GM21619 (cell line): ENCODE results near the gene GGN.
"Not testable (repeated sequence)": the region's sequence is repeated elsewhere in the genome, so short reads cannot be mapped to it uniquely, and the experiment has no call there.

Experiments
- ATAC-seq: cut with Tn5 transposase; IDR thresholded peaks from one replicate; pipeline ENCODE4 v1.9.1; 2021; ENCODE audit not compliant: unreplicated experiment

Gene GGN

GRCh38 chr19:38411898-38412297, 24.1 kb upstream of the GGN start:
- not testable (repeated sequence) for ATAC-seq

GRCh38 chr19:38411041-38411712, 23.3 kb upstream of the GGN start:
- no peak for ATAC-seq

- not testable (repeated sequence) for ATAC-seq
Measured at GRCh38 chr19:38410407-38410806, 22.6 kb upstream of the GGN start.

GRCh38 chr19:38409631-38410133, 21.8 kb upstream of the GGN start:
- no peak for ATAC-seq

- no peak for ATAC-seq
Measured at GRCh38 chr19:38405276-38405675, 17.4 kb upstream of the GGN start.

GRCh38 chr19:38404858-38405257, 17.0 kb upstream of the GGN start:
- no peak for ATAC-seq

- ATAC-seq = peak; percentile 81
Measured at GRCh38 chr19:38402967-38403674, 15.3 kb upstream of the GGN start, which contains the start of gene FAM98C. TSS of gene FAM98C (plus strand) at chr19:38403093. CDS start at chr19:38403154, 61 bp downstream.

- no peak for ATAC-seq
Measured at GRCh38 chr19:38402623-38402966, 14.8 kb upstream of the GGN start.

- ATAC-seq = no peak
Measured at GRCh38 chr19:38401148-38401547, 13.3 kb upstream of the GGN start.

GRCh38 chr19:38400361-38400760, 12.5 kb upstream of the GGN start:
- ATAC-seq = no peak

GRCh38 chr19:38399537-38399936, 11.7 kb upstream of the GGN start:
- no peak for ATAC-seq

GRCh38 chr19:38399081-38399480, 11.2 kb upstream of the GGN start:
- no peak for ATAC-seq

GRCh38 chr19:38395381-38396114, 7.7 kb upstream of the GGN start:
- ATAC-seq = no peak

GRCh38 chr19:38394488-38394887, 6.7 kb upstream of the GGN start:
- no peak for ATAC-seq

- no peak for ATAC-seq
Measured at GRCh38 chr19:38392707-38393308, 5.0 kb upstream of the GGN start.

GRCh38 chr19:38391911-38392464, 4.2 kb upstream of the GGN start:
- ATAC-seq = no peak

GRCh38 chr19:38389957-38390924, 2.4 kb upstream of the GGN start:
- ATAC-seq = no peak

- ATAC-seq = no peak
Measured at GRCh38 chr19:38389101-38389925, 1.5 kb upstream of the GGN start.
